Kidney (tissue), 14 donors: ENCODE data around the gene GMPR2. TPM values are rescaled to one million over a fixed set of nuclear protein-coding genes. Genes with fewer than 3 reads are reported as not detected.

Experiments
- DNase-seq, 5 donors: peaks; one replicate each; pipeline ENCODE4 v3.0.0-alpha.2; 2013 to 2020
- FAIRE-seq: peaks from 2 replicates; lab custom pipeline; 2012; peaks lifted over from hg19 to GRCh38; lab: Jason Lieb, UNC
- H3K27ac ChIP-seq, 2 donors: one replicate each; pipeline ENCODE4 v1.7.0; 2013; ENCODE audit warnings: low read depth in 2 of 2, low read length in 2 of 2, inconsistent platforms in 1 of 2
- H3K27me3 ChIP-seq: one replicate; pipeline ENCODE4 v1.7.1; 2013; ENCODE audit warnings: low read length, inconsistent platforms; ENCODE audit not compliant: control insufficient read depth, insufficient read depth
- H3K36me3 ChIP-seq, 3 donors: one replicate each; pipeline versions ENCODE4 v1.7.0 to v1.7.1; 2013; ENCODE audit warnings: low read length in 3 of 3, control low read depth in 1 of 3, inconsistent platforms in 1 of 3; ENCODE audit not compliant: insufficient read depth in 3 of 3, control insufficient read depth in 2 of 3
- H3K4me1 ChIP-seq, 3 donors: one replicate each; pipeline versions ENCODE4 v1.7.0 to v1.7.1; 2013; ENCODE audit warnings: low read length in 3 of 3, inconsistent platforms in 1 of 3, low read depth in 1 of 3; ENCODE audit not compliant: control insufficient read depth in 2 of 3, insufficient read depth in 2 of 3
- H3K4me3 ChIP-seq, 3 donors: one replicate each; pipeline versions ENCODE4 v1.7.0 to v1.8.1; 2013; ENCODE audit warnings: low read length in 3 of 3, control low read depth in 1 of 3, inconsistent platforms in 1 of 3
- H3K9ac ChIP-seq, 3 donors: one replicate each; pipeline versions ENCODE4 v1.7.0 to v1.7.1; 2013; ENCODE audit warnings: low read length in 3 of 3, control low read depth in 1 of 3, inconsistent platforms in 1 of 3
- H3K9me3 ChIP-seq, 3 donors: one replicate each; pipeline versions ENCODE4 v1.7.0 to v1.7.1; 2013; ENCODE audit warnings: low read length in 3 of 3, control low read depth in 1 of 3, inconsistent platforms in 1 of 3; ENCODE audit not compliant: control insufficient read depth in 2 of 3, insufficient read depth in 1 of 3
- CTCF ChIP-seq: IDR thresholded peaks from 3 replicates; pipeline ENCODE4 v1.5.1; 2012; ENCODE audit warnings: mild to moderate bottlenecking, moderate library complexity, borderline replicate concordance; ENCODE audit not compliant: insufficient read depth; ENCODE audit errors: extremely low read depth
- intact Hi-C: fragments of 100-400 bp; cut with DNase I; formaldehyde crosslinking; loops from one replicate; pipeline ENCODE4 v1.11.1; 2022
- polyA plus RNA-seq: library from polyadenylated mRNA; stranded (reverse); fragments of 350-450 nt; fragmentation: Illumina TruSeq; extraction: RNeasy Lipid Tissue Mini Kit (QIAGEN cat#74804); gene quantifications from one replicate; pipeline ENCODE4 v1.2.3, GENCODE V29; 2014; ENCODE audit warnings: low read depth, low replicate concordance; ENCODE audit not compliant: insufficient read depth
- total RNA-seq: library from RNA; stranded (reverse); fragmentation: NEBNext Ultra II Directional; extraction: Animal tissue kit (Norgen Biotek cat#: 25700); gene quantifications from one replicate; pipeline ENCODE4 v1.2.1, GENCODE V29; 2021
- donor health status: control.
- donor health status: control.
- donor health status: control.
- donor health status: control.
- donor health status: control.
- donor health status: DM: yes; HTN: yes; CAD: no.
- donor health status: Normal renal cell carcinoma (clear cell type).

GMPR2 gene
- total and polyA plus RNA-seq, 2 donors from 2014 or later = 75.0 to 92.5 TPM

GRCh38 chr14:24184104-24184970 is 48.4 kb upstream of the GMPR2 start:
- DNase-seq = no peak
- no peak for TF ChIP-seq CTCF
- H3K27me3 ChIP-seq = no peaks in the 10 kb centered on the region
- FAIRE-seq = no peak
- H3K4me3 ChIP-seq = no peak overlapping the region
- intact Hi-C loops = no loop called here
- peaks cover 0 to 23% (median 22%) of the 10 kb centered on the region in 3 donors for H3K4me1 ChIP-seq
- H3K9ac ChIP-seq = no peak overlapping the region
- no peak overlapping the region for H3K27ac ChIP-seq
- H3K36me3 ChIP-seq = peaks cover 0 to 40% (median 27%) of the 10 kb centered on the region in 3 donors
- no peaks in the 10 kb centered on the region for H3K9me3 ChIP-seq

GRCh38 chr14:24185026-24185425 is 47.7 kb upstream of the GMPR2 start:
- no peaks in the 10 kb centered on the region for H3K9me3 ChIP-seq
- no peak overlapping the region for H3K4me3 ChIP-seq
- peaks cover 0 to 40% (median 27%) of the 10 kb centered on the region in 3 donors for H3K36me3 ChIP-seq
- H3K4me1 ChIP-seq = peaks cover 0 to 21% (median 19%) of the 10 kb centered on the region in 3 donors
- no peak overlapping the region for H3K9ac ChIP-seq
- FAIRE-seq (no peak), DNase-seq (no peak)
- intact Hi-C loops = no loop called here
- no peak overlapping the region for H3K27ac ChIP-seq
- TF ChIP-seq CTCF = no peak
- no peaks in the 10 kb centered on the region for H3K27me3 ChIP-seq

- Histone ChIP-seq H3K27ac (no peak overlapping the region), H3K9ac (no peak overlapping the region), H3K4me3 (no peak overlapping the region), H3K9me3 (no peaks in the 10 kb centered on the region), H3K36me3 (peaks cover 0 to 40% (median 27%) of the 10 kb centered on the region in 3 donors), H3K4me1 (peaks cover 0 to 15% (median 14%) of the 10 kb centered on the region in 3 donors), H3K27me3 (no peaks in the 10 kb centered on the region)
- TF ChIP-seq CTCF = no peak
- DNase-seq (no peak), FAIRE-seq (no peak)
- intact Hi-C loops = no loop called here
These were observed 47.0 kb upstream of the GMPR2 start for GRCh38 chr14:24185741-24186140.
